ENCODE results near the gene BCL7C.
"Not testable (repeated sequence)": the region's sequence is repeated elsewhere in the genome, so short reads cannot be mapped to it uniquely, and the experiment has no call there.

Gene BCL7C

DNA sequence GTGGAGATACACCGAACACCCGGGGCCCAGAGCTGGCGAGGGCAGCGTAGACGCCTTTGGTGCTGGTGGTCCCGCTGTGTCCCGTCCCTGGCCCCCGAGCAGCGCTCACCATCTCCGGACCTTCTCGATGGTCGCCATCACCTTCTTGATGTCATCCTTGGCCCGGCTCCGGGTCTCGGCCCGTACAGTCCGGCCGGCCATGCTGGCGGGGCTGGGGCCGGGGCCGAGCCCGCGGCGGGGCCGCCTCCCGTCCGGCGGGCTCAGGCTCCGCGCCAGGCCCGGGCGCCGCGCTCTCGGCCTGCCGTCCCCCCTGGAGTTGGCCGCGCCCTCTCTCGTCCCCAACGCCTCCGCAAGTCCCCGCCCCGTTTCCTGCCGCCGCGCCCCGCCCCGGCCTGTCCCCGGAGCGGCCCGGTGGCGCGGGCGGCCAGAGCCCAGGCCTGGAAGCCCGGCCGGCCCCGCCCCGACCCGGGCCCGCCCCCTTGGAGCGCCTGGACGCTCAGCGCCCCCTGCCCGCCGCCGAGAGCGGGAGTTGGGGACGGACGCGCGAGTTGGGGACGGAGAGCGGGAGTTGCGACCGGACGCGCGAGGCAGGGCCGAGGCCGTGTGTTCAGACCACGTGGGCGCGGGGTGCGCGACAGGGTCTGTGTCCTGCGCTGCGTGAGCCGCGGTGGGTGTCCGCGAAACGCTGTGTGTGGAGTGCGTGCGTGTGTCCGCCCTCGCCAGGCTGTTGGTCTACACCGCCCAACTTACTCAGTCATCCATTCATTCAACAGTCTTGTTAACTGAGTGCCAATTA is at the start of gene BCL7C:
BCL7C (minus strand) TSS at position 334 of the 796 bp plus-strand sequence; CDS start at position 201, 133 bp downstream.
- peak; percentile 15 for DNase-seq

GRCh38 chr16:30942426-30942806 is 48.5 kb upstream of the BCL7C start:
- DNase-seq: no peak

DNA sequence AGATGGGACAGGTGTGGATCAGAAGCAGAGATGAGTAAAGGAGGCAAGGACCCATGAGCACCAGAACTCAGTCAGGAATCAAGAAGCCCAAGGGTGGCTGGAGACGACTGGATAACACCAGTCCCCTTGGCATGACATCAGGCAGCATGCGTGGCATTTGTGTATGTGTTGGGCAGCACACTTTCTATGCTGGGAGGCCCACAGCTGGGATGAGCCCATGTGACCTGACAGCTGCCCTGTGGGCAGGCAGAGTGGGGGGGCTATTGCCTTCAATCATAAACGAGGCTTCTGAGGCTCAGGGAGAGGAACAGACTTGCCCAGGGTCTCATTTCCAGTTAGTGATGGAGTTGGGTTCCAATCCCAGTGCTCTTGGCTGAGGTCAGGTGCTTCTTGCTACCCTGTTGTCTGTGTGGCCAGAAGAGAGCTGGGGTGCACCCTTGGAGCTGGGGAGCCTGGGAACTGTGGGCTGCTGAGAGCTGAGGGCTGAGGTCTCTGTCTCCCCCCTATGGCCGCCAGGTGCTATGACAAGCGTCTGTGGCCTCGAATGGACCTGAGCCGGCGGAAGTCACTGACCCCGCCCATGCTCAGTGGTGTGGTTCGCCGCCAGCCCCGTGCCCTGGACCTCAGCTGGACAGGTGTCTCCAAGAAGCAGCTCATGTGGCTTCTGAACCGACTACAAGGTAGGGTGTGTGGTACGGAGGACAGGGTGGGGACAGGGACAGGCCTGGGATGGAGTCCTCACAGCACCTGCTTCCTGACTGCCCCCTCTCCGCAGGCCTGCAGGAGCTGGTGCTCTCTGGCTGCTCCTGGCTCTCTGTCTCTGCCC is 47.9 kb upstream of the BCL7C start:
- no peak for DNase-seq

DNA sequence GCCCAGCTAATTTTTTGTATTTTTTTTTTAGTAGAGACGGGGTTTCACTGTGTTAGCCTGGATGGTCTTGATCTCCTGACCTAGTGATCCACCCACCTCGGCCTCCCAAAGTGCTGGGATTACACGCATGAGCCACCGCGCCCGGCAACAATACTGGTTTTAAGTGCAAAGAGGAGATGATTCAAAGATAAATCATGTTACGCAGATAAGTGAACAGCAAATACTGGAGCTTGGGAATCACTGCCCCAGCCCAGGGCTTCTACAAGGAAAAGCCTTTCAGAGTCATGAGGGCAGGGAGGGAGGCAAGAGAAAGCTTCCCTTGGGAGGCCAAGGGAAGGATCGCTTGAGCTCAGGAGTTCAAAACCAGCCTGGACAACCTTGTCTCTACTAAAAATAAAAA is 45.7 kb upstream of the BCL7C start:
- DNase-seq: not testable (repeated sequence)

DNA sequence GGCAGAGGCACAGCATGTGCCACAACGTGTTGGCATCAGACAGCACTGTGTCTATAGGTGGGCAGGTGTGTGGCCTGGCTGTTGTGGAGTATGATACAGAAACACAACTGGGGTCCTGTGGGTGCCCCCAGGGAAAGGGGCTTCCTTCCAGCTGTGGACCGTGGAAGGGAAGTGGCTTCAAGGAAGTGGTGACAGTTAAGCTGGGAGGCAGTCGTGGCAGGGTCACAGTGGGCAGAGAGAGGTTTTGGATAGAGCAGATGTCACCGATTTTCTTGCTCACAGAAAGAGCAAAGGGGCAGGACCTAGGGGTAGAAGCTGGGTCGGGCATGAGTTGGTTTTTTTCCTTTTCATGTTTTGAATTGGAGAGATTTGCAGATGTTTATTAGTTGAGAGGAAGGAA is 43.8 kb upstream of the BCL7C start:
- no peak for DNase-seq

DNA sequence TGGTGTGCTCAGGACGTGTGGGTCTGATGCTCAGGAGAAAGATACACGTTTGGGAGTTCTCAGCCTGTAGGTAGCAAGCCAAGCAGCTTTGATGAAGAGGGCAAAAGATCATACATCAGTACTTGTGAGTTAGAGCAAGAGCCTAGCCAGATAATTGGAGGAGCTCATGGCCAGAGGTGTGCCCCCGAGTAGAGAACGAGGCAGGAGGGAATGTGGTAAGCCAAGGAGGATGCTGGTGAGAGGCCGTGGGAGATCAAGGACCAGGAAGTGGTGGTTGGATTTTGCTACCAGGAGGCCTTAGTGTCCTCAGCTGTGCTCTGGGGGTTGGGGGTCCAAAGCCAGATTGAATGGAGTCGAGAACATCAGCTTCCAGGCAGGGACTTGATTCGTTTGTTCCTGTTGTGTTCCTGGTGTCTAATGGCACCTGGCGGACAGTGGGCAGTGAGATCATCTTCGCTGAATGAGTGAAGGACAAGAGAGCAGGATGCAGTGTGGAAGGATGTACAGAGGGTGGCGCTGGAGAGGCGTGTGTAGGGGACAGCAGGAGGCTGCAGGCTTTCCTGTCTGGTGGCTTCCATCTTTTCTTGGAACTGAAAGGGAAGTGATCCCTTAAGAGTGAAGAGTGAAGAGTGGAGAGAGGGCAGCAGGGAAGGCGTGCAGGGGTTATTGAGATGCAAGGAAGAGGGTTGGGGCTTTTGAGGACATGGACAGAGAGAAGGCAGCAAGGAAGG is 41.1 kb upstream of the BCL7C start:
- peak; percentile 39 for DNase-seq

DNA sequence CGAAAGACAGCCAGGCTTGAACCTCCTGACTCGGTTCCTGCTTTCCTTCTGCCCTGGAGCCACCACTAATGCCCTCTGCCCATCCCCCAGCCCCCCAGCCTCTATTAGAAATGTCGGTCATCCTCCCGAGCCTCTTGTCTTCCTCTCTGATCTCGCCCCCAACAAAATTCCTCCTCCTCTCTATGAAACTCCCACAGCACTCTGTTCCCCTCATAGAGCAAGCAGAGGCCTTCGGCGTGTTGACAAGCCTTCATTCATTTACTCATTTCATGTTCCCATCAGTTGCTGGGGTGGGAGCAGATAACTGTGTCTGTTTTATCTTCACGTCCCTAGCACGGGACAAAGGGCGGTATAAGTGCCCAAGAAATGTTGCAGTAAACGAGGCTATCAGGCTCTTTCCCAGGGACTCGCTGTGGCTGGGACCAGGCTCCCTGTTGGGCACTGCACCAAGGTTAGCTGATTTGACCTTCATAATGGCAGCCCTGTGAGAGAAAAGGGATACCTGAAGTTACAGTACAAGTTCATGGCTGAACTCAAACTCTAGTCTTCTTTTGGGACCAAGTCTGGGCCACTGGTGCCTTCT is 37.3 kb upstream of the BCL7C start:
- DNase-seq: no peak

- no peak for DNase-seq
Measured at GRCh38 chr16:30930160-30930571, 36.3 kb upstream of the BCL7C start.

GRCh38 chr16:30929167-30929566 is 35.3 kb upstream of the BCL7C start:
- DNase-seq: no peak

DNA sequence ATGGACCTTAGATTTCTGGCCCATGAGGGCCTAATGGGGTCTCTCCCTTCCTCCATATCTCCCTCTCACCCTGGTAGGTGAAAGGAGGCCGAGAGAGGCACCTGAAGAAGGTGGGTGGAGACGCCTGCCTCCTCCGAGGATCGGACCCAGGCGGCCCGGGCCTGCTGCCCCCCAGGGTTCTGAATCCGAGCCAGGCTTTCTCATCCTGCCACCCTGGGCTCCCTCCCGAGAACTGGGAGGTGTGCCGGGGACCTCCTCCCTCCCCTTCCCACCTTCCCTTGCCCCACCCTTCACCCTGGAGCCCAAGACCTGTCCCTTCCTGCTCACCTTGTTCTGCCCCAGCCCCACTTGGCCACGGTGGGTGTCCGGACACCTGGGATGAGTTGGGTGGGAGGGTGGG is 34.5 kb upstream of the BCL7C start:
- no peak for DNase-seq

- DNase-seq: peak; percentile 80
Measured at GRCh38 chr16:30927789-30928378, 34.0 kb upstream of the BCL7C start.

GRCh38 chr16:30926937-30927788 is 33.3 kb upstream of the BCL7C start:
- no peak for DNase-seq

DNA sequence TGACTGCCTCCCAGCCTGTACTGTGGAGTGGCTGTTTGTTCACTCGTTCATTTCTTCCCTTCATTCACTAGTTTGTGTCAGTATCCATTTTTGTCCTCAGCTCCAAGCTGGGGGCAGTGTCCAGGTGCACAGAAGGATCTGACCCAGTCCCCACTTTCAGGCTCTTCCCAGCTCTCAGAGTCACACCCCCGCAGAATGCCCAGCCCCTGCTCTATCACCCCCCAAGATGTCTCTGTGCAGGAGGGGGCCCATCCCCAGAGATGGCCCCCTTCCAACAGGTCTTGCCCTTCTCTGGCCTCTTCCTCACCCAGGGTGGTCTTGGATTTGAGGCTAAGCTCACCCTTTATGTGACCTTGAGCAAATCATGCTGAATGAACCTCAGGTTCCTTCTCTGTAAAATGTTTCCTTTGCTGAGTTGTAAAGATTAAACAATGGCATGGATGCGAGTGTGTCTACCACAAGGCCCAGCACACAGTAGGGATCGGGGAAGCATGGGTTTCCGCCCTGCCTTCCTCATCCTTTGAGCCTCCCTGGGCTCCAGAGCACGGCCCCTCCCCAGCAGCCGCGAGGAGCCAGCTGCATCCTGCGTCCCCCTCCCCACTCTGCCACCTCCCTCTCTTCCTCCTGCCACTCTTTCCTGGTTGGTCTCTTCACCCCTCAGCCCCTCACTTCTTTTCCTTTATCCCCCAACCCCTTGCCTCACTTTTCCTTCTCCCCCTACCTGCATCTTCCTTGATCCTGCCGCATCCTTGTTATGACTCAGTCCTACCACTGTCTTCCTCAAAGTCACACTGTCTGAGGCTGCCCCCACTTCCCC is 32.3 kb upstream of the BCL7C start:
- DNase-seq: no peak

DNA sequence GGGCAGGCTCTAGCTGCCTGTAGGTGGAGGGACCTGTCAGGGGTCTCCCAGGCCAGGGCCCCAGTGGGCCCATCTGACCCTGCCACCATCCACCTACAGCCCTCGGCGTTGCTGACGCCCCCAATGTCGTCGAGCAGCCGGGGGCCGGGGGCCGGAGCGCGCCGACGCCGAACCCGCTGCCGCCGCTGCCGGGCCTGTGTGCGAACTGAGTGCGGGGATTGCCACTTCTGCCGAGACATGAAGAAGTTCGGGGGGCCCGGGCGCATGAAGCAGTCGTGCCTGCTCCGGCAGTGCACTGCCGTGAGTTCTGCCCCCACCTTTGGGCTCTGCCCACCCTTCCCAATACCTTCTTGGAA is 31.7 kb upstream of the BCL7C start:
- no peak for DNase-seq

- no peak for DNase-seq
Measured at GRCh38 chr16:30924913-30925631, 31.2 kb upstream of the BCL7C start.

DNA sequence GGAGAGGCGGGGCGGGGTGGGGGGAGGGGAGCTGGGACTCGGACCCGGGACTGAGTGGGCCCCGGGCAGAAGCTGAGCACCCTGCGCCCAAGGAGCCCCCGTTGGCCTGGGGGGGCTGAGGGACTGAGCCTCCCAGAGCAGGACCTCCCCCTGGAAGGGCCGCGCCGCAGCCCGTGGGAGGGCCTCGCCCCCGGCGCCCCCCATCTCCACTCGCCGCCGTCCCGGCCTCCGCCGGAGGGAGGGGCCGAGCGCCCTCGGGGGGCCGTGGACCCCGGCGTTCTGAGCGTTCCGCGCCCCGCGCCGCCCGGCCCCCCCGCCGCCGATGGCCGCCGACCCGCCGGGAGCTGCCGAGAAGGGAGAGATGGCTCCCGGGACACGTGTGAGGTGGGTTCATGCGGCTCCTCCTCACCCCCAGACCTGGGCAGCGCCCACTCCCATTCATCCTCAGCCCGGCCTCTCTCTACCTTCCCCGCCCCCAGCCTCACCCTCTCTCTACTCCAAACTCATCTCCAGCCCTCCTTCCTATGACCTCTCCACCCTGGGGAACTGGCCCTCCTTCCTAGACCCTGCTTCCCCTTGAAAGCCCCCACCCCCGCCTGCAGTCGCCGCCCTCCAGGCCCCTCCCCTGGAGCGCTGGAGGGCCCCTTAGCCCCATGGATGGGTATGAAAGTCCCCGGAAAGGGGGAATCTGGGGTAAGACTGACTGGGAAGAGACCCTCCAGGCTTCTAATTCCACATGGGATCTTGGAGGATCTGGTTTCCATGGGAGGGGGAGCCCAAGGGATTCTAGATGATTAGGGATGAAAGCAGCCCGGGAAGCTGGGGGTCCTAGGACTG is 30.4 kb upstream of the BCL7C start:
- no peak for DNase-seq

DNA sequence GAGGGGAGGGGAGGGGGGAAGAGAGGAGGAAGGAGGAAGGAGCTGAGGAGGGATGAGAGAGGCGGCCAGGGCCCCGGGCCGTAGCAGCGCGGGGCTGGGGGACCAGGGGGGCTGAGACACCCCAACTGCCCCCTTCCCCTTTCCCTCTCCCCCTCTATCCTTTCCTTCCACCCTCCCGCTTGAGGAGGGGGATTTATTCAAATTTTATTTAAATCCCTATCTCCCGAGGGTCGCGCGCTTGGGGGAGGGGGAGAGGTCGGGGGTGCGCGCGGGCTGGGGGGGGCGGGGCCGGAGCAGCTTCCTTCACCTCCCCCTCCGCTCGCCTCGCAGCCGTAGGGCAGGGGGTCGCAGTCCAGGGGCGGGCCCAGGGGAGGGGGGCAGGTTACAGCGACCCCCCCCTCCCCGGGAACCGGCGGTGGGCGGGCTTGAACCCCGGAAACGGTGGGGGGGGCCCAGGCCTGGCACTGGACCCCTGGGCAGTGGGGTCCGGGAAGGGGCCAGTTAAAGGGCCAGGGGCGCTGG is 29.7 kb upstream of the BCL7C start, which contains the start of gene FBXL19:
FBXL19 (plus strand) TSS at position 19 of the 522 bp plus-strand sequence. CDS start 2,183 bp downstream, outside the sequence.
- no peak for DNase-seq

DNA sequence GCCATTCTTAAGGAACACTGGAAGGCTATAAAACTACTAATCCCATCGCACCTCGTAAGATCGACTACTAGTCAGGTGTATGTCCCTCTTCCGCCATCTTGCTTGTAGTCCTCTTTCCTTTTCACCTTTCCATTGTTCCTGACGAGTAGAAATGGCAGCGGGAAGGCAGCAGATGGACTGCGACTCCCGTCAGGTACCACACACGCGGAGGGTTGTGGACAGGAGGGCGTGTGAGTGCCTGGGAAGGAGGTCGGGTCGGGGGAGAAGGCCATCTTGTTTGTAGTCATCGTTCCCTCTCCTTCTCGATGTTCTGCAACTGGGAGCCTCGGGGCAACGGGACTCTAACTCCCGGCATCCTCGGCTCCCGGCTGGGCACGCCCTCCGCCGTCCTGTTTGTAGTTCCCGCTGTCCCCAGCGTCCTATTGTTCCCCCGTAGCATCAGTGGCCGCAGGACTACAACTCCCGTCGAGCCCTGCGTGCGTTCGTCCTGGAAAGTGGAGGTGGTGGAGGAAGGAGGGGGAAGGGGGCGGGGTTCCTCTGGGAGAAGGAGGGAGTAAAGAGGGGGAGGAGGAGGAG is 29.2 kb upstream of the BCL7C start:
- peak; percentile 98 for DNase-seq

Measured in NCI-H1694 (cell line).